Smooth muscle cell (in vitro differentiated cells): ENCODE data around the gene GPRIN2. TPM values are rescaled to one million over a fixed set of nuclear protein-coding genes. Genes with fewer than 3 reads are reported as not detected.
"Not testable (repeated sequence)": the region's sequence is repeated elsewhere in the genome, so short reads cannot be mapped to it uniquely, and the experiment has no call there.

ENCODE experiments used
- DNase-seq: peaks from one replicate; lab custom pipeline; 2025; ENCODE audit not compliant: unreplicated experiment; lab: John Stamatoyannopoulos, UW
- H2AFZ ChIP-seq: fragments of 200-600 bp; sonication (generic); 2 replicates; pipeline ENCODE4 v1.6.0; 2016; ENCODE audit warnings: antibody characterized with exemption, low read depth, mild to moderate bottlenecking
- H3F3A ChIP-seq: fragments of 200-600 bp; sonication (generic); 2 replicates; pipeline ENCODE4 v1.6.0; 2017; ENCODE audit warnings: antibody characterized with exemption, low read depth
- H3K27ac ChIP-seq: fragments of 200-600 bp; sonication (generic); 2 replicates; pipeline ENCODE4 v1.5.1; 2016; ENCODE audit warnings: low read depth, mild to moderate bottlenecking
- H3K27me3 ChIP-seq: fragments of 200-600 bp; sonication (generic); 2 replicates; pipeline ENCODE4 v1.6.1; 2016; ENCODE audit warnings: low read depth, mild to moderate bottlenecking
- H3K36me3 ChIP-seq: fragments of 200-600 bp; sonication (generic); 2 replicates; pipeline ENCODE4 v1.5.1; 2016; ENCODE audit warnings: low read depth
- H3K4me1 ChIP-seq: fragments of 200-600 bp; sonication (generic); 2 replicates; pipeline ENCODE4 v1.5.1; 2016; ENCODE audit warnings: low read depth
- H3K4me2 ChIP-seq: fragments of 200-600 bp; sonication (generic); 2 replicates; pipeline ENCODE4 v1.6.0; 2016; ENCODE audit warnings: mild to moderate bottlenecking
- H3K4me3 ChIP-seq: fragments of 200-600 bp; sonication (generic); 2 replicates; pipeline ENCODE4 v1.5.1; 2016; ENCODE audit warnings: mild to moderate bottlenecking
- H3K79me2 ChIP-seq: fragments of 200-600 bp; sonication (generic); 2 replicates; pipeline ENCODE4 v1.6.0; 2016; ENCODE audit warnings: low read depth, mild to moderate bottlenecking
- H3K9ac ChIP-seq: fragments of 200-600 bp; sonication (generic); 2 replicates; pipeline ENCODE4 v1.6.0; 2016; ENCODE audit warnings: low read depth
- H3K9me3 ChIP-seq: fragments of 200-600 bp; sonication (generic); replicated peaks from 2 replicates; pipeline ENCODE4 v1.5.1; 2016; ENCODE audit warnings: low read depth
- H4K20me1 ChIP-seq: fragments of 200-600 bp; sonication (generic); 2 replicates; pipeline ENCODE4 v1.6.0; 2016; ENCODE audit warnings: low read depth
- CTCF ChIP-seq: fragments of 200-600 bp; sonication (generic); IDR thresholded peaks from 2 replicates; pipeline ENCODE4 v1.5.1; 2017; ENCODE audit warnings: borderline replicate concordance, mild to moderate bottlenecking, antibody characterized with exemption; ENCODE audit not compliant: insufficient read depth, poor library complexity, severe bottlenecking
- WGBS: methylation state at CpG from one replicate; pipeline ENCODE4 v1.1.7; 2016; ENCODE audit warnings: low lambda C conversion rate; 5-methylcytosine and 5-hydroxymethylcytosine counted together
- polyA plus RNA-seq: library from polyadenylated mRNA; unstranded; fragments of >200 nt; fragmentation: Nextera tagmentation; extraction: Ambion mirVana; gene quantifications from 2 replicates; pipeline ENCODE4 v1.2.1, GENCODE V29; 2016
- total RNA-seq: library from RNA; depleted of rRNA; stranded (reverse); fragments of >200 nt; gene quantifications from 2 replicates; pipeline ENCODE4 v1.2.3, GENCODE V29; 2014

Gene GPRIN2
- total and polyA plus RNA-seq, 2 experiments from 2014 or later: 0.54 TPM; not detected in 1

- Histone ChIP-seq H3K4me1 (no peaks in the 10 kb centered on the region), H3K9me3 (no peaks in the 10 kb centered on the region), H3K9ac (no peak overlapping the region), H3K79me2 (no peaks in the 10 kb centered on the region), H3K36me3 (no peaks in the 10 kb centered on the region), H3K27ac (no peak overlapping the region), H4K20me1 (no peaks in the 10 kb centered on the region), H3K4me2 (no peak overlapping the region), H2AFZ (peak overlapping the region; percentile 40), H3K27me3 (peaks cover 20% of the 10 kb centered on the region), H3F3A (no peaks in the 10 kb centered on the region), H3K4me3 (no peak overlapping the region)
- TF ChIP-seq CTCF: no peak
- 61% methylated on average over 6 of the region's 6 CpGs for WGBS
- no peak for DNase-seq
Observed at GRCh38 chr10:46534828-46535524, 21.5 kb downstream of the GPRIN2 start.

GRCh38 chr10:46532256-46532655 is 24.2 kb downstream of the GPRIN2 start:
- not testable (repeated sequence) for H3K36me3 ChIP-seq, H3K9ac ChIP-seq, H3K4me1 ChIP-seq, H3K27ac ChIP-seq, H3K27me3 ChIP-seq, H3F3A ChIP-seq, H4K20me1 ChIP-seq, H3K9me3 ChIP-seq, DNase-seq, H2AFZ ChIP-seq, H3K4me2 ChIP-seq, H3K79me2 ChIP-seq, H3K4me3 ChIP-seq
- WGBS: 78% methylated on average over 1 of the region's 1 CpG

- no peak overlapping the region for H2AFZ ChIP-seq
- peak overlapping the region; percentile 78 for H3K9ac ChIP-seq
- no peaks in the 10 kb centered on the region for H3K79me2 ChIP-seq
Observed at GRCh38 chr10:46530249-46531186, 25.9 kb downstream of the GPRIN2 start.

GRCh38 chr10:46529742-46530141 is 26.7 kb downstream of the GPRIN2 start:
- H3K4me2 ChIP-seq: peak overlapping the region; percentile 37
- 84% methylated on average over 7 of the region's 7 CpGs for WGBS
- H3K9me3 ChIP-seq, H3K4me3 ChIP-seq, H3K79me2 ChIP-seq, H3K36me3 ChIP-seq, H2AFZ ChIP-seq, DNase-seq, H3K27me3 ChIP-seq, H4K20me1 ChIP-seq, H3K4me1 ChIP-seq, H3F3A ChIP-seq: not testable (repeated sequence)
- H3K9ac ChIP-seq: peak overlapping the region; percentile 78
- peak overlapping the region; percentile 84 for H3K27ac ChIP-seq

More at GRCh38 chr10:46530249-46531186, 25.9 kb downstream of the GPRIN2 start:
- 75% methylated on average over 18 of the region's 18 CpGs for whole genome bisulfite sequencing
- H4K20me1 ChIP-seq: no peaks in the 10 kb centered on the region
- no peak for TF ChIP-seq CTCF
- H3K4me1 ChIP-seq: no peaks in the 10 kb centered on the region
- H3K4me3 ChIP-seq: no peak overlapping the region
- H3K9me3 ChIP-seq: no peaks in the 10 kb centered on the region
- peak overlapping the region; percentile 89 for H3K27ac ChIP-seq
- H3K27me3 ChIP-seq: no peaks in the 10 kb centered on the region
- no peaks in the 10 kb centered on the region for H3K36me3 ChIP-seq
- DNase-seq: peak; percentile 68
- H3F3A ChIP-seq: peaks cover 4% of the 10 kb centered on the region
- peak overlapping the region; percentile 37 for H3K4me2 ChIP-seq
